ENCODE results near the gene GATM. TPM values are rescaled to one million over a fixed set of nuclear protein-coding genes. Genes with fewer than 3 reads are reported as not detected.
A peak's percentile ranks its signal among the peaks of the same experiment; 100 is the strongest.

Gene GATM
- total and polyA plus RNA-seq, 7 donors, result 10.2 to 51.4 (median 38.4) TPM

DNA sequence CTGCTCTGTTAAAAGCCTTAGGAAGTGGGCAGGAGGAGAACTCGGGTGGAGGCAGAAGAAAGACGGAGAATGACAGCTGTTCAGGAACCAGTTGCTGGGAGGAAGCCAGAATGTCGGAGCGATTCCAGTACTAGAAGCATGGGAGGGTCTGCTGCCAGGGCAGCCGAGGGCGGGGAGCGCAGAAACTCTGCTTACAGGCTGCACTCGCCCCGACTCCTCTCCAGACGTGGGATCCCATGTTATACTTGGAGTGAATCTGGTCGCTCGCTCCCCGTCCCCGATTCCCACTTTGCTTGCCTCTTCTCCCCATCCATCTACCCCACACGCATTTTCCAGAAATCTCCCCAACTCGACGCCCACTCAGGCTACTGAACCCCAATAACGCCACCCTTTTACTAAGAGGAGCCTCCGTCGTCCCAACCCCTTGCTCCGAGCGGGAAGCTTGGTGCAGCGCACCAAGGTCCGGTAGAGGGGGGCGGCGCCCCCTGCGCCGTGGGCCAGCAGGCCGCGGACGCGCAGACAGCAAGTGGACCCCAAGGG, 665 bp downstream of the GATM start:
- Histone ChIP-seq H3K27ac (peak overlapping the region; percentile 82 to 93 (median 90)), H3K4me1 (peaks cover 0 to 55% (median 37%) of the 10 kb centered on the region in 4 donors), H3K36me3 (peaks cover 0 to 11% (median 0%) of the 10 kb centered on the region in 4 donors), H3K27me3 (no peaks in the 10 kb centered on the region), H3K4me3 (peak overlapping the region; percentile 53 to 65 (median 58)), H3K9me3 (no peaks in the 10 kb centered on the region)
- peak; percentile 77 for DNase-seq
- TF ChIP-seq EP300 (IDR thresholded peaks at IDR 0.05) (no peak), CTCF (IDR thresholded peaks at IDR 0.05) (no peak)
- 4 to 11% methylated on average over 32 of the region's 32 CpGs for WGBS, 2 donors
- intact Hi-C loops (cut with DNase I), result loop anchor here (1.0 to 10.0 kb wide), 6 partner anchors 22 to 843 kb away; partner anchors contain the start of genes B2M, EIF3J and PATL2

DNA sequence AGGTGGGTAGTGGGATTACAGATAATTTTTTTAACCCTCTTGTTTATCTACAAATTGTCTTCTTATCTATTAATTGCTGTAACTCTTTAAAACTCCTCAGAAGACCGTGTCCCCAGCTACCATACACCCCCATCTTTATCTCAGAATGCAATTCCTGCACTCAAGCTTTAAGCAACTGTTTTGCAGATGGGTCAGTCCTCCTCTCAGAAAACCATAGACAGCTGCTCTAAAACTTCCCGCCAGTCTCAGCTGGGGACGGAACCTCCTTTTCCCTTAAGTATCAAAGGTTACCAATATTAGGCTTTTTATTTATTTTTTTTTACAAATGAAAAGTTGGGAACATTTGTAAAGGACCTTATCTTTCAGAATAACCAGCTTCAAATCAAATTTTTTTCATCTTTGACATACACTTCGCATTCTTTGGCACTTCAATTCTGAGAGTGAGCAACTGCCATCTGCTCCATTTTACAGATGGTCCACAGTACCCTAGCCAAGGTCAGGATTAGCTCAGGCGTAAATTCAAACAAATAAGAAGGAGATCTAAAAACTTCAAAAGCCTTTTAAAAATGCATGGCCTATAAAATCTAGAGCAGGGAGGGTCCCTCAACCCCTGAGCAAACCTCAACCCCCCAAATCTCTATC, 1.3 kb downstream of the GATM start:
- no peak for DNase-seq
- Histone ChIP-seq H3K27ac (peak overlapping the region; percentile 82 to 93 (median 90)), H3K9me3 (no peaks in the 10 kb centered on the region), H3K4me3 (peak overlapping the region; percentile 53 to 65 (median 58)), H3K27me3 (no peaks in the 10 kb centered on the region), H3K36me3 (peaks cover 0 to 11% (median 0%) of the 10 kb centered on the region in 4 donors), H3K4me1 (peaks cover 0 to 61% (median 43%) of the 10 kb centered on the region in 4 donors)
- no peak for TF ChIP-seq POLR2A (IDR thresholded peaks at IDR 0.05)
- TF ChIP-seq EP300 (IDR thresholded peaks at IDR 0.05), result no peak
- no peak for TF ChIP-seq CTCF (IDR thresholded peaks at IDR 0.05)
- TF ChIP-seq POLR2AphosphoS5 (IDR thresholded peaks at IDR 0.05), result no peak
- intact Hi-C loops (cut with DNase I), result loop anchor here (2.0 to 10.0 kb wide), 4 partner anchors 98 to 842 kb away; partner anchors contain the start of genes B2M, EIF3J and PATL2
- 24 to 38% methylated on average over 5 of the region's 5 CpGs for WGBS, 2 donors

GRCh38 chr15:45376300-45376928, 1.9 kb downstream of the GATM start:
- H3K27ac ChIP-seq, result peak overlapping the region in 3 of 4 donors; percentile 11 to 93 (median 91)
- H3K36me3 ChIP-seq, result peaks cover 0 to 11% (median 0%) of the 10 kb centered on the region in 4 donors
- peaks cover 0 to 68% (median 49%) of the 10 kb centered on the region in 4 donors for H3K4me1 ChIP-seq
- intact Hi-C loops (cut with DNase I), result loop anchor here (2.0 to 10.0 kb wide), 4 partner anchors 98 to 842 kb away; partner anchors contain the start of genes B2M, EIF3J and PATL2
- H3K27me3 ChIP-seq, result no peaks in the 10 kb centered on the region
- DNase-seq, result no peak
- TF ChIP-seq POLR2AphosphoS5 (IDR thresholded peaks at IDR 0.05) (no peak), EP300 (IDR thresholded peaks at IDR 0.05) (no peak), CTCF (IDR thresholded peaks at IDR 0.05) (no peak), POLR2A (IDR thresholded peaks at IDR 0.05) (no peak)
- no peaks in the 10 kb centered on the region for H3K9me3 ChIP-seq
- peak overlapping the region in 3 of 4 donors; percentile 1 to 65 (median 61) for H3K4me3 ChIP-seq
- 30 to 36% methylated on average over 11 of the region's 11 CpGs for WGBS, 2 donors

DNA sequence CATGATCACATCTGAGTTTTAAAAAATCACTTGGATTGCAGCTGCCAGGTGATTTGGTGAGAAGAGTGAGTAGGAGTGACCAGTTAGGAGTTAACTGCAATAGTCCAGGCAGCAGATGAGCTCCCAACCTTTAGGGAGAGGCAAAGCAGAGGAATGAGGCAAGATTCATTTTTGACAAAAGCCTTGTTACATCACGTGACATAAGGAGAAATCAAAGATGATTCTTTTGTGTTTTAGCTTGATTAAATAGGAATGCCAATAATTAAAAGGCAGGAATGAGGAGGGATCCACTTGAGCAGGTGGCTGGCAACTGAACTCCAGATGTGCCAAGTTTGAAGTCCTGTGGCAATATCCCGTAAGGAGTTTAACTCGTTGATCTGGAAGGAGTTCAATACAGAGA, 2.5 kb downstream of the GATM start:
- H3K27ac ChIP-seq, result peak overlapping the region in 2 of 4 donors; percentile 91 to 93
- H3K9me3 ChIP-seq, result no peaks in the 10 kb centered on the region
- H3K36me3 ChIP-seq, result peaks cover 0 to 14% (median 0%) of the 10 kb centered on the region in 4 donors
- intact Hi-C loops (cut with DNase I), result loop anchor here (2.0 to 10.0 kb wide), 4 partner anchors 97 to 841 kb away; partner anchors contain the start of genes B2M, EIF3J and PATL2
- no peak for DNase-seq
- no peaks in the 10 kb centered on the region for H3K27me3 ChIP-seq
- peaks cover 0 to 69% (median 51%) of the 10 kb centered on the region in 4 donors for H3K4me1 ChIP-seq
- WGBS, 2 donors, result 39 to 72% methylated on average over 3 of the region's 3 CpGs
- TF ChIP-seq POLR2AphosphoS5 (IDR thresholded peaks at IDR 0.05) (no peak), EP300 (IDR thresholded peaks at IDR 0.05) (no peak), CTCF (IDR thresholded peaks at IDR 0.05) (no peak), POLR2A (IDR thresholded peaks at IDR 0.05) (no peak)
- peak overlapping the region in 2 of 4 donors; percentile 61 to 65 for H3K4me3 ChIP-seq
